Caco-2 (cell line): Measurements from ENCODE around the gene PTPRN2. TPM values are rescaled to one million over a fixed set of nuclear protein-coding genes. Genes with fewer than 3 reads are reported as not detected.

Source experiments
- BruUV-seq: library from RNA; stranded (reverse); fragments of 400-500 nt; replicated peaks from 2 replicates; lab custom pipeline; 2021; lab: Mats Ljungman, UMichigan
- CTCF ChIA-PET: fragments of 300-600 bp; sonication (Branson Sonifier 250); formaldehyde crosslinking; loops from one replicate; lab custom pipeline; 2022; ENCODE audit warnings: antibody characterized with exemption; lab: Charles Lee
- POLR2A ChIA-PET: fragments of 300-600 bp; sonication (Branson Sonifier 250); formaldehyde crosslinking; loops from one replicate; lab custom pipeline; 2022; ENCODE audit warnings: antibody characterized with exemption; lab: Charles Lee
- DNase-seq, 2 experiments: peaks; one replicate each; pipeline versions ENCODE4 v3.0.0 to v3.0.0-alpha.2; 2020 to 2022
- H3K27me3 ChIP-seq: replicated peaks from 2 replicates; pipeline ENCODE4 v1.6.0; 2011; ENCODE audit warnings: low read length; ENCODE audit not compliant: control insufficient read depth, insufficient read depth
- H3K36me3 ChIP-seq: 2 replicates; pipeline ENCODE4 v1.5.1; 2011; ENCODE audit warnings: low read length; ENCODE audit not compliant: control insufficient read depth, insufficient read depth
- H3K4me1 ChIP-seq: fragments of 250-450 bp; sonication (Bioruptor Pico); 2 replicates; pipeline ENCODE4 v1.5.1; 2020; ENCODE audit warnings: mild to moderate bottlenecking
- H3K4me3 ChIP-seq: 2 replicates; pipeline ENCODE4 v1.5.1; 2011; ENCODE audit warnings: low read depth, mild to moderate bottlenecking, control low read depth, low read length
- H3K9me3 ChIP-seq: fragments of 250-450 bp; sonication (Bioruptor Pico); 2 replicates; pipeline ENCODE4 v1.5.1; 2020; ENCODE audit warnings: mild to moderate bottlenecking, moderate library complexity
- H3K27ac Mint-ChIP-seq: one replicate; pipeline ENCODE4 v1.8.0; 2022; ENCODE audit warnings: mixed read lengths; ENCODE audit not compliant: unreplicated experiment
- H3K27me3 Mint-ChIP-seq: one replicate; pipeline ENCODE4 v1.8.0; 2022; ENCODE audit warnings: mixed read lengths; ENCODE audit not compliant: insufficient read depth, unreplicated experiment
- H3K36me3 Mint-ChIP-seq: one replicate; pipeline ENCODE4 v1.8.0; 2022; ENCODE audit warnings: mild to moderate bottlenecking, mixed read lengths; ENCODE audit not compliant: insufficient read depth, unreplicated experiment
- H3K4me1 Mint-ChIP-seq: one replicate; pipeline ENCODE4 v1.8.0; 2022; ENCODE audit warnings: low read depth, mixed read lengths; ENCODE audit not compliant: unreplicated experiment
- H3K4me3 Mint-ChIP-seq: one replicate; pipeline ENCODE4 v1.8.0; 2022; ENCODE audit warnings: mild to moderate bottlenecking, moderate library complexity, mixed read lengths; ENCODE audit not compliant: unreplicated experiment
- H3K9me3 Mint-ChIP-seq: one replicate; pipeline ENCODE4 v1.8.0; 2022; ENCODE audit warnings: mixed read lengths; ENCODE audit not compliant: unreplicated experiment
- intact Hi-C: fragments of 100-400 bp; cut with micrococcal nuclease; formaldehyde crosslinking; loops from one replicate; pipeline ENCODE4 v1.10.0; 2022; ENCODE audit not compliant: unreplicated experiment
- total RNA-seq: library from RNA; stranded (reverse); gene quantifications from 2 replicates; pipeline ENCODE4 v1.2.3, GENCODE V29; 2022
- TF ChIP-seq, protein P1 (sequence below), 2 experiments: fragments of 200-600 bp in 1 of 2; IDR thresholded peaks; 1 replicate in 1 of 2; 2 replicates in 1 of 2; pipeline versions ENCODE4 v1.5.1 to v1.8.0; 2011 to 2022; ENCODE audit warnings: antibody characterized with exemption in 1 of 2, control low read depth in 1 of 2, inconsistent platforms in 1 of 2, low read depth in 1 of 2, low read length in 1 of 2, mild to moderate bottlenecking in 1 of 2, moderate library complexity in 1 of 2; ENCODE audit not compliant: insufficient read depth in 1 of 2, severe bottlenecking in 1 of 2, unreplicated experiment in 1 of 2

The PTPRN2 gene
- total RNA-seq, 1 experiment from 2014 or later = 1.4 TPM

GRCh38 chr7:157719705-157720655 lies 867.6 kb downstream of the PTPRN2 start:
- no peaks in the 10 kb centered on the region for H3K4me1 ChIP-seq
- H3K4me3 ChIP-seq = no peak overlapping the region
- no peaks in the 10 kb centered on the region for H3K36me3 Mint-ChIP-seq
- intact Hi-C loops = no loop called here
- no peaks in the 10 kb centered on the region; the same call in 1 of the 2 replicates for H3K9me3 ChIP-seq
- no peak for DNase-seq
- POLR2A ChIA-PET = no interaction called here
- no peak overlapping the region for H3K27ac Mint-ChIP-seq
- CTCF ChIA-PET = no interaction called here
- TF ChIP-seq, protein P1, sequence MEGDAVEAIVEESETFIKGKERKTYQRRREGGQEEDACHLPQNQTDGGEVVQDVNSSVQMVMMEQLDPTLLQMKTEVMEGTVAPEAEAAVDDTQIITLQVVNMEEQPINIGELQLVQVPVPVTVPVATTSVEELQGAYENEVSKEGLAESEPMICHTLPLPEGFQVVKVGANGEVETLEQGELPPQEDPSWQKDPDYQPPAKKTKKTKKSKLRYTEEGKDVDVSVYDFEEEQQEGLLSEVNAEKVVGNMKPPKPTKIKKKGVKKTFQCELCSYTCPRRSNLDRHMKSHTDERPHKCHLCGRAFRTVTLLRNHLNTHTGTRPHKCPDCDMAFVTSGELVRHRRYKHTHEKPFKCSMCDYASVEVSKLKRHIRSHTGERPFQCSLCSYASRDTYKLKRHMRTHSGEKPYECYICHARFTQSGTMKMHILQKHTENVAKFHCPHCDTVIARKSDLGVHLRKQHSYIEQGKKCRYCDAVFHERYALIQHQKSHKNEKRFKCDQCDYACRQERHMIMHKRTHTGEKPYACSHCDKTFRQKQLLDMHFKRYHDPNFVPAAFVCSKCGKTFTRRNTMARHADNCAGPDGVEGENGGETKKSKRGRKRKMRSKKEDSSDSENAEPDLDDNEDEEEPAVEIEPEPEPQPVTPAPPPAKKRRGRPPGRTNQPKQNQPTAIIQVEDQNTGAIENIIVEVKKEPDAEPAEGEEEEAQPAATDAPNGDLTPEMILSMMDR (IDR thresholded peaks at IDR 0.05; ENCODE audit: insufficient read depth in 1 of 2, low read depth in 1 of 2, low read length in 1 of 2, severe bottlenecking in 1 of 2, unreplicated experiment in 1 of 2) = no peak
- H3K27me3 Mint-ChIP-seq = peaks cover 10% of the 10 kb centered on the region
- no peaks in the 10 kb centered on the region for H3K36me3 ChIP-seq
- H3K9me3 Mint-ChIP-seq = no peaks in the 10 kb centered on the region
- no peak overlapping the region for H3K4me3 Mint-ChIP-seq
- H3K27me3 ChIP-seq = no peaks in the 10 kb centered on the region
- BruUV-seq = no TSS peak
- no peaks in the 10 kb centered on the region for H3K4me1 Mint-ChIP-seq

- Mint-ChIP-seq H3K4me1 (no peaks in the 10 kb centered on the region), H3K36me3 (no peaks in the 10 kb centered on the region), H3K4me3 (no peak overlapping the region), H3K9me3 (no peaks in the 10 kb centered on the region), H3K27me3 (peaks cover 13% of the 10 kb centered on the region), H3K27ac (no peak overlapping the region)
- no peaks in the 10 kb centered on the region for H3K4me1 ChIP-seq
- H3K36me3 ChIP-seq = no peaks in the 10 kb centered on the region
- no peak overlapping the region for H3K4me3 ChIP-seq
- intact Hi-C loops = no loop called here
- TF ChIP-seq, protein P1 (IDR thresholded peaks at IDR 0.05; ENCODE audit: insufficient read depth in 1 of 2, low read depth in 1 of 2, low read length in 1 of 2, severe bottlenecking in 1 of 2, unreplicated experiment in 1 of 2) = no peak
- no TSS peak for BruUV-seq
- no peaks in the 10 kb centered on the region for H3K27me3 ChIP-seq
- CTCF ChIA-PET = no interaction called here
- no peaks in the 10 kb centered on the region; the same call in 1 of the 2 replicates for H3K9me3 ChIP-seq
- DNase-seq = peak in 1 of 2 experiments; percentile 22
- POLR2A ChIA-PET = no interaction called here
These were observed 868.5 kb downstream of the PTPRN2 start for GRCh38 chr7:157719008-157719682.

DNA sequence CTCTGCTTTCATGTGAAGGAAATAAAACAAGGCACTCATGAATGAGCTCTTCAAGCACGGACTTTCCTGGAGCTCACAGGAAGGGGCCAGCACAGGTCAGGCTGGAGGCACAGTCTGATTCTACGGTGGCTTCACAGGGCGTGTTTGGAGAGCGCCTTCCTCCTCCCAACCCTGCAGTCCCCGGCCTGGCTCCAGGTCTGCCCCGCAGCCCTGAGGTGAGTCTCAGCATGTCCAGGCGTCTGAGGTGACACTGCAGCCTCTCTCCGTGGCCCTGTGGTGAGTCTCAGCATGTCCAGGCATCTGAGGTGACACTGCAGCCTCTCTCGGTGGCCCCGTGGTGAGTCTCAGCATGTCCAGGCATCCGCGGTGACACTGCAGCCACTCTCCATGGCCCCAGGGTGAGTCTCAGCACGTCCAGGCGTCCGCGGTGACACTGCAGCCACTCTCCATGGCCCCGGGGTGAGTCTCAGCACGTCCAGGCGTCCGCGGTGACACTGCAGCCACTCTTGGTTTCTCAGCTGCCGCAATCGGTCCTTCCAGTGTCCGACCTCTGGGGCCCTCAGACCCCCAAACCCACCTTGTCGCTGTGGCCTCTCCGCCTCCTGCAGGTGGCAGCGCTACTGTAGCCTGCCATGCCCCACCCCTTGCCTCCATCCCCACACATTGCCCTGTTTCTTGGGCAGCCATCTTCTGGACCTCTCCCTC lies 869.2 kb downstream of the PTPRN2 start:
- Mint-ChIP-seq H3K27ac (no peak overlapping the region), H3K36me3 (no peaks in the 10 kb centered on the region), H3K4me1 (no peaks in the 10 kb centered on the region), H3K9me3 (no peaks in the 10 kb centered on the region), H3K4me3 (no peak overlapping the region), H3K27me3 (peaks cover 12% of the 10 kb centered on the region)
- DNase-seq = peak in 1 of 2 experiments; percentile 20
- intact Hi-C loops = no loop called here
- H3K9me3 ChIP-seq = no peaks in the 10 kb centered on the region; the same call in 1 of the 2 replicates
- ChIA-PET POLR2A (no interaction called here), CTCF (no interaction called here)
- H3K27me3 ChIP-seq = no peaks in the 10 kb centered on the region
- no TSS peak for BruUV-seq
- no peaks in the 10 kb centered on the region for H3K4me1 ChIP-seq
- no peaks in the 10 kb centered on the region for H3K36me3 ChIP-seq
- no peak overlapping the region for H3K4me3 ChIP-seq
- TF ChIP-seq, protein P1 (IDR thresholded peaks at IDR 0.05; ENCODE audit: insufficient read depth in 1 of 2, low read depth in 1 of 2, low read length in 1 of 2, severe bottlenecking in 1 of 2, unreplicated experiment in 1 of 2) = no peak
